DND-41 (cell line): Measurements from ENCODE around the gene ZSCAN1.

ENCODE experiments used
- ATAC-seq: fragments of 200-7000 bp; cut with Tn5 transposase; 3 replicates; pipeline ENCODE4 v1.9.1; 2021; ENCODE audit warnings: low read depth; ENCODE audit not compliant: insufficient read depth
- DNase-seq: peaks from one replicate; pipeline ENCODE4 v3.0.0-alpha.2; 2020
- H2AFZ ChIP-seq: 2 replicates; pipeline ENCODE4 v1.6.0; 2012; ENCODE audit warnings: low read depth, low read length
- H3K27ac ChIP-seq: 2 replicates; pipeline ENCODE4 v1.5.1; 2012; ENCODE audit warnings: low read length, inconsistent platforms
- H3K27me3 ChIP-seq: fragments of 200-600 bp; sonication (generic); 2 replicates; pipeline ENCODE4 v1.6.0; 2012; ENCODE audit warnings: low read length, mild to moderate bottlenecking, inconsistent platforms; ENCODE audit not compliant: insufficient read depth, poor library complexity
- H3K36me3 ChIP-seq: 2 replicates; pipeline ENCODE4 v1.5.1; 2012; ENCODE audit warnings: low read length, inconsistent platforms; ENCODE audit not compliant: insufficient read depth
- H3K4me1 ChIP-seq: 2 replicates; pipeline ENCODE4 v1.5.1; 2012; ENCODE audit warnings: mild to moderate bottlenecking, low read length; ENCODE audit not compliant: insufficient read depth
- H3K4me2 ChIP-seq: 2 replicates; pipeline ENCODE4 v1.6.0; 2012; ENCODE audit warnings: mild to moderate bottlenecking, moderate library complexity, low read length, inconsistent platforms; ENCODE audit not compliant: insufficient read depth
- H3K4me3 ChIP-seq, 2 experiments: fragments of 200-600 bp in 1 of 2; shearing (Covaris generic) in 1 of 2; 2 replicates each; pipeline ENCODE4 v1.5.1; 2012 to 2016; ENCODE audit warnings: inconsistent platforms in 2 of 2, low read length in 2 of 2, mild to moderate bottlenecking in 2 of 2, low read depth in 1 of 2, moderate library complexity in 1 of 2
- H3K79me2 ChIP-seq: 2 replicates; pipeline ENCODE4 v1.6.0; 2012; ENCODE audit warnings: low read length, inconsistent platforms; ENCODE audit not compliant: insufficient read depth
- H3K9ac ChIP-seq: 2 replicates; pipeline ENCODE4 v1.6.0; 2012; ENCODE audit warnings: low read depth, mild to moderate bottlenecking, inconsistent platforms, low read length, moderate library complexity
- H3K9me3 ChIP-seq: 2 replicates; pipeline ENCODE4 v1.5.1; 2012; ENCODE audit warnings: low read length, moderate library complexity, mild to moderate bottlenecking, inconsistent platforms; ENCODE audit not compliant: insufficient read depth, severe bottlenecking
- H4K20me1 ChIP-seq: 2 replicates; pipeline ENCODE4 v1.6.0; 2012; ENCODE audit warnings: low read length; ENCODE audit not compliant: insufficient read depth
- EZH2 ChIP-seq: IDR thresholded peaks from 3 replicates; pipeline ENCODE4 v1.6.1; 2012; ENCODE audit warnings: borderline replicate concordance, low read depth, mild to moderate bottlenecking, moderate library complexity, low read length, inconsistent platforms; ENCODE audit not compliant: severe bottlenecking
- TF ChIP-seq, protein P1 (sequence below): IDR thresholded peaks from 2 replicates; pipeline ENCODE4 v1.5.1; 2012; ENCODE audit warnings: borderline replicate concordance, low read length, moderate library complexity, mild to moderate bottlenecking; ENCODE audit not compliant: poor library complexity, severe bottlenecking; ENCODE audit errors: extremely low read depth

The ZSCAN1 gene

GRCh38 chr19:58042495-58043340, 8.9 kb downstream of the ZSCAN1 start:
- Histone ChIP-seq H3K4me3 (no peak overlapping the region), H3K9me3 (peaks cover 14% of the 10 kb centered on the region), H3K4me2 (no peak overlapping the region), H3K36me3 (no peaks in the 10 kb centered on the region), H2AFZ (no peak overlapping the region), H4K20me1 (no peaks in the 10 kb centered on the region), H3K27ac (no peak overlapping the region), H3K4me1 (no peaks in the 10 kb centered on the region), H3K9ac (no peak overlapping the region), H3K79me2 (no peaks in the 10 kb centered on the region), H3K27me3 (no peaks in the 10 kb centered on the region)
- TF ChIP-seq, protein P1, sequence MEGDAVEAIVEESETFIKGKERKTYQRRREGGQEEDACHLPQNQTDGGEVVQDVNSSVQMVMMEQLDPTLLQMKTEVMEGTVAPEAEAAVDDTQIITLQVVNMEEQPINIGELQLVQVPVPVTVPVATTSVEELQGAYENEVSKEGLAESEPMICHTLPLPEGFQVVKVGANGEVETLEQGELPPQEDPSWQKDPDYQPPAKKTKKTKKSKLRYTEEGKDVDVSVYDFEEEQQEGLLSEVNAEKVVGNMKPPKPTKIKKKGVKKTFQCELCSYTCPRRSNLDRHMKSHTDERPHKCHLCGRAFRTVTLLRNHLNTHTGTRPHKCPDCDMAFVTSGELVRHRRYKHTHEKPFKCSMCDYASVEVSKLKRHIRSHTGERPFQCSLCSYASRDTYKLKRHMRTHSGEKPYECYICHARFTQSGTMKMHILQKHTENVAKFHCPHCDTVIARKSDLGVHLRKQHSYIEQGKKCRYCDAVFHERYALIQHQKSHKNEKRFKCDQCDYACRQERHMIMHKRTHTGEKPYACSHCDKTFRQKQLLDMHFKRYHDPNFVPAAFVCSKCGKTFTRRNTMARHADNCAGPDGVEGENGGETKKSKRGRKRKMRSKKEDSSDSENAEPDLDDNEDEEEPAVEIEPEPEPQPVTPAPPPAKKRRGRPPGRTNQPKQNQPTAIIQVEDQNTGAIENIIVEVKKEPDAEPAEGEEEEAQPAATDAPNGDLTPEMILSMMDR = no peak
- TF ChIP-seq EZH2 = no peak
- DNase-seq (no peak), ATAC-seq (no peak)

GRCh38 chr19:58044391-58044790, 10.6 kb downstream of the ZSCAN1 start:
- H3K27ac ChIP-seq = no peak overlapping the region
- H3K36me3 ChIP-seq = no peaks in the 10 kb centered on the region
- H2AFZ ChIP-seq = no peak overlapping the region
- TF ChIP-seq, protein P1 = no peak
- no peak overlapping the region for H3K4me2 ChIP-seq
- no peaks in the 10 kb centered on the region for H3K27me3 ChIP-seq
- H3K79me2 ChIP-seq = no peaks in the 10 kb centered on the region
- no peak overlapping the region for H3K4me3 ChIP-seq
- DNase-seq (no peak), ATAC-seq (no peak)
- peaks cover 14% of the 10 kb centered on the region for H3K9me3 ChIP-seq
- no peaks in the 10 kb centered on the region for H3K4me1 ChIP-seq
- no peak overlapping the region for H3K9ac ChIP-seq
- H4K20me1 ChIP-seq = no peaks in the 10 kb centered on the region

DNA sequence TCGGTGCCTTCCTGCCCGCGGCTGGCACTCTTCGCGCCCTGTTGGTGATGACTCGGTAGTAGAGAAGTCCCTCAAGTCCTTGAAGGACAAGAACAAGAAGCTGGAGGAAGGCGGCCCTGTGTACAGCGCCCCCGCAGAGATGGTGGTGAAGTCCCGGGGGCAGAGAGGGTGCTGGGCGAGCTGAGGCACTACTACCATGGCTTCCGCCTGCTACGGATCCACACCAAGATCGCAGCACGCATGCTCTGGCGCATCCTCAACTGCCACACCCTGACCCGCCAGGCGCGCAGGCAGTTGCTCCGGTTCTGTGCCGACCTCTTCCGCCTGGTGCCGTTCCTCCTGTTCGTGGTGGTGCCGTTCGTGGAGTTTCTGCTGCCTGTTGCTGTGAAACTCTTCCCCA, 11.1 kb downstream of the ZSCAN1 start:
- peaks cover 14% of the 10 kb centered on the region for H3K9me3 ChIP-seq
- TF ChIP-seq, protein P1 = no peak
- TF ChIP-seq EZH2 = no peak
- H3K4me3 ChIP-seq = no peak overlapping the region
- H3K9ac ChIP-seq = no peak overlapping the region
- no peak overlapping the region for H2AFZ ChIP-seq
- ATAC-seq = no peak
- H3K4me2 ChIP-seq = no peak overlapping the region
- DNase-seq = no peak
- H3K4me1 ChIP-seq = no peaks in the 10 kb centered on the region
- H3K79me2 ChIP-seq = no peaks in the 10 kb centered on the region
- no peaks in the 10 kb centered on the region for H4K20me1 ChIP-seq
- no peak overlapping the region for H3K27ac ChIP-seq
- no peaks in the 10 kb centered on the region for H3K27me3 ChIP-seq
- no peaks in the 10 kb centered on the region for H3K36me3 ChIP-seq
